Glutamatergic neuron (in vitro differentiated cells): Measurements from ENCODE around the gene PKN1. TPM values are rescaled to one million over a fixed set of nuclear protein-coding genes. Genes with fewer than 3 reads are reported as not detected.

ENCODE experiments used
- DNase-seq: peaks from one replicate; pipeline ENCODE4 v3.0.0; 2022
- H3K27ac Mint-ChIP-seq: one replicate; pipeline ENCODE4 v1.8.0; 2020; ENCODE audit warnings: mild to moderate bottlenecking, mixed read lengths, inconsistent platforms; ENCODE audit not compliant: unreplicated experiment
- H3K27me3 Mint-ChIP-seq: one replicate; pipeline ENCODE4 v1.8.0; 2020; ENCODE audit warnings: mild to moderate bottlenecking, moderate library complexity, mixed read lengths, inconsistent platforms; ENCODE audit not compliant: unreplicated experiment
- H3K36me3 Mint-ChIP-seq: one replicate; pipeline ENCODE4 v1.8.0; 2020; ENCODE audit warnings: mild to moderate bottlenecking, mixed read lengths, inconsistent platforms; ENCODE audit not compliant: unreplicated experiment
- H3K4me1 Mint-ChIP-seq: one replicate; pipeline ENCODE4 v1.8.0; 2020; ENCODE audit warnings: mild to moderate bottlenecking, low read depth, mixed read lengths, inconsistent platforms; ENCODE audit not compliant: unreplicated experiment
- H3K4me3 Mint-ChIP-seq: one replicate; pipeline ENCODE4 v1.8.0; 2020; ENCODE audit warnings: mild to moderate bottlenecking, mixed read lengths, inconsistent platforms; ENCODE audit not compliant: unreplicated experiment
- H3K9me3 Mint-ChIP-seq: one replicate; pipeline ENCODE4 v1.8.0; 2020; ENCODE audit warnings: mild to moderate bottlenecking, moderate library complexity, mixed read lengths, inconsistent platforms; ENCODE audit not compliant: unreplicated experiment
- total RNA-seq: library from RNA; stranded (reverse); fragmentation: NEBNext Ultra II Directional; extraction: Animal tissue kit (Norgen Biotek cat#: 25700); gene quantifications from one replicate; pipeline ENCODE4 v1.2.1, GENCODE V29; 2021; ENCODE audit not compliant: unreplicated experiment
- TF ChIP-seq, protein P1 (sequence below): fragments of 200-600 bp; sonication (generic); IDR thresholded peaks from one replicate; pipeline ENCODE4 v1.5.0; 2021; ENCODE audit not compliant: partially characterized antibody, unreplicated experiment

PKN1 gene
- total RNA-seq, 1 donor from 2014 or later = 117 TPM

DNA sequence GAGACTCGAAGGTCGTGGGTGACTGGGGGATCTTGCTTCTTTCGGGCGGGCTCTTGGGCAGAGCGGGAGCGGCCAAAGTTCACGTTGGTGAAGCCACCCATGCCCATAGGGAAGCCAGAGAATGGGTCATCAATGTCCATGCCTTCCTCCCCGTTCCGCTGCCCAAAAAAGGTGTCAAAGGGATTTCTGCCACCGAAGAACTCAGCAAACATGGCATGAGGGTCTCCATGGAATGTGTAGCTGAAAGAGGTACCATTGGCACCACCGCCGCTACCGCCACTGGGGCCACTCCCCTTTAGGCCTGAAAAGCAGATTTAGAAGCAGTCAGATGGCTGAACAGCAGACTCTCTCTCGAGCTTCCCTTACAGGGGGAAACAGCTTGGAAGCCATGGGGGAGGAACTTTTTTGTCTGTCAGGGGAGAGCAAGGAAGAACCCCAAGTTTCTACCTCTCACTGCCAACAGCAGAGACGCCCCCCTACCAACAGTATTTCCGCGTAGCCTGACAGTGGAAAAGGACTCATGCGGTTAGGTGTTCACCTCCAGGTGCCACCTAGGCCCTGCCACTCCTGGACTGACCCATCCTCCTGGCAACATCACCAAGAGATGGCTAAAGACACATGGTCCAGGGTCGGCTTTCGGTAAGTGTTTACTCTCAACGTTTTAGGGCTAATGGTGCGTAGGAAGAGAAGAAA is 83.8 kb downstream of the PKN1 start:
- peak overlapping the region; percentile 84 for H3K4me3 Mint-ChIP-seq
- TF ChIP-seq, protein P1, sequence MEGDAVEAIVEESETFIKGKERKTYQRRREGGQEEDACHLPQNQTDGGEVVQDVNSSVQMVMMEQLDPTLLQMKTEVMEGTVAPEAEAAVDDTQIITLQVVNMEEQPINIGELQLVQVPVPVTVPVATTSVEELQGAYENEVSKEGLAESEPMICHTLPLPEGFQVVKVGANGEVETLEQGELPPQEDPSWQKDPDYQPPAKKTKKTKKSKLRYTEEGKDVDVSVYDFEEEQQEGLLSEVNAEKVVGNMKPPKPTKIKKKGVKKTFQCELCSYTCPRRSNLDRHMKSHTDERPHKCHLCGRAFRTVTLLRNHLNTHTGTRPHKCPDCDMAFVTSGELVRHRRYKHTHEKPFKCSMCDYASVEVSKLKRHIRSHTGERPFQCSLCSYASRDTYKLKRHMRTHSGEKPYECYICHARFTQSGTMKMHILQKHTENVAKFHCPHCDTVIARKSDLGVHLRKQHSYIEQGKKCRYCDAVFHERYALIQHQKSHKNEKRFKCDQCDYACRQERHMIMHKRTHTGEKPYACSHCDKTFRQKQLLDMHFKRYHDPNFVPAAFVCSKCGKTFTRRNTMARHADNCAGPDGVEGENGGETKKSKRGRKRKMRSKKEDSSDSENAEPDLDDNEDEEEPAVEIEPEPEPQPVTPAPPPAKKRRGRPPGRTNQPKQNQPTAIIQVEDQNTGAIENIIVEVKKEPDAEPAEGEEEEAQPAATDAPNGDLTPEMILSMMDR = no peak
- no peak for DNase-seq
- peak overlapping the region; percentile 74 for H3K27ac Mint-ChIP-seq
- peaks cover 6% of the 10 kb centered on the region for H3K27me3 Mint-ChIP-seq
- H3K9me3 Mint-ChIP-seq = peaks cover 16% of the 10 kb centered on the region
- peaks cover 10% of the 10 kb centered on the region for H3K36me3 Mint-ChIP-seq
- peaks cover 25% of the 10 kb centered on the region for H3K4me1 Mint-ChIP-seq

DNA sequence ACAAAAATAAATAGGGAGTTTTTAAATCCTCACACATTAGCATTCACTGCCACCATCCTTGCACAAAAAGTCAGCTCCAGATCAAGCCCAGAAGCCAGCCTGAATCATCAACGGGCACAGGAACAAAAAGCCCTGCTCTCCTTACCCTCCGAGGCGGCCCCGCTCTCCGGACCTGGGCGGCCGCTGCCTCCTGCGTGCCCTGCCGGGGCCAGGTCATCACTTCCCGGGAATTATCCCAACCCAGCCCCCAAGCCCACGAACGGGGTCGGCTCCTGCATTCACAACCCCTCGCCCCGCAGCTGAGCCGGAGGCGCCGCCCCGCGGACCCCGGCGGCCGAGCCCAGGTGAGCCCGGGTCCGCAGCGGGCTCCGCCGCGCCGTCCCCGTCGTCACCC is 84.3 kb downstream of the PKN1 start:
- peaks cover 25% of the 10 kb centered on the region for H3K4me1 Mint-ChIP-seq
- peaks cover 6% of the 10 kb centered on the region for H3K27me3 Mint-ChIP-seq
- H3K9me3 Mint-ChIP-seq = peaks cover 16% of the 10 kb centered on the region
- H3K27ac Mint-ChIP-seq = peak overlapping the region; percentile 35
- TF ChIP-seq, protein P1 = no peak
- peak overlapping the region; percentile 84 for H3K4me3 Mint-ChIP-seq
- H3K36me3 Mint-ChIP-seq = peaks cover 10% of the 10 kb centered on the region
- no peak for DNase-seq

DNA sequence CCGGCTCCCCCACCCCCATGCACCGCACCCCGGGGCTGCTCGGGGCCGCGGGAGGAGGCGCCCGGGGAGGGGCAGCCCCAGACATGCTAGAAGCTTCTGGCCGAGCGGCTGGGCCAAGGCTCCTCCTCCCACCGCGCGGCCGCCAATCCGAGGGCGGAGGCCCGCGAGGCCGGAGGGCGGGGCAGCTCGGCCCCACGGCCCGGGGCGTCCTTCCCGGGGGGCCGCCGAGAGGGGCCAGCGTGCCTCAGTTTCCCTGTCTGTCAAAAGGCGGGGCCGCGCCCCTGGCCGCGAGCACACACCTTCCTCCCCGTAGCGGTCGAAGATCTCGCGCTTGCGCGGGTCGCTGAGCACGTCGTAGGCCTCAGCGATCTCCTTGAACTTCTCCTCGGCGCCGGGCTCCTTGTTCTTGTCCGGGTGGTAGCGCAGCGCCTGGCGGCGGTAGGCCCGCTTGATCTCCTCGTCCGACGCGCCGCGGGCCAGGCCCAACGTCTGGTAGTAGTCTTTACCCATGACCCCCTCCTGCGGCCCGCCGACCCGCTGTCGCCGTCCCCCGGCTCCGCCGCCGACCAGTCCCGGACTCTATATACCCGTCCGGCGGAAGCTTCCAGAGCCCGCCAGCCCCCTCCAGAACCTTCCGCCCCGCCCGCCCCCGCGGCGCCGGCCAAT is 84.9 kb downstream of the PKN1 start, which contains the start of gene DNAJB1:
Gene DNAJB1 (minus strand): TSS at position 558 of the 666 bp plus-strand sequence. CDS start 48 bp downstream, at position 510.
- peak within 1 kb of the TSS; percentile 86 for H3K4me3 Mint-ChIP-seq
- peaks cover 10% of the 10 kb centered on the region for H3K36me3 Mint-ChIP-seq
- peaks cover 16% of the 10 kb centered on the region for H3K9me3 Mint-ChIP-seq
- TF ChIP-seq, protein P1 = no peak
- peak within 1 kb of the TSS; percentile 43 for H3K27ac Mint-ChIP-seq
- peaks cover 25% of the 10 kb centered on the region for H3K4me1 Mint-ChIP-seq
- H3K27me3 Mint-ChIP-seq = peaks cover 6% of the 10 kb centered on the region
- DNase-seq = peak; percentile 77

DNA sequence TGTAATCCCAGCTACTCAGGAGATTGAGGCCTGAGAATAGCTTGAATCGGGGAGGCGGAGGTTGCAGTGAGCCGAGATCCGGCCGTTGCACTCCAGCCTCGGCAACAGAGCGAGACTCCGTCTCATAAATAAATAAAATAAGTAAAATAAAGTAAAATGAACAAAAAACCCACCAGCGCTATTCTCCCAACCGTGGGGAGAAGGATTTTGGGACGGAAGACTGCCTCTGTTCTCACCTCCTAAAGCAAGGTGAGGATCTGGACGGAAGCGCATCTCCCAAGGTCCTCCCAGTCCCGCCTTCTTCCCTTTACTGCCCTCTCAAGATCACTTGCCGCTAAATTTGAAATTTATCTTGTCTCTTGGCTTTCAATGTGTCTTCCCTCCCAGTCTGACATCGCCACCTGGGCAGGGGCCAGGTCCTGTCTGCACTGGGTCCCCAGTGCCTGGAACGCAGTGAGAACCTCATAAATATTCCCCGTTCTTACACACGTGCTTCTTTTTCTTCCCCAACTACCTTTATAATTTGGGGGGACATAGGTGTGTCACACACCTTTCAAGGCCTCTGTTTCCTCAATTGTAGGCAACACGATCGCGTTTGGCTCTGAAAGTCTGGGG is 86.2 kb downstream of the PKN1 start:
- H3K4me1 Mint-ChIP-seq = peaks cover 25% of the 10 kb centered on the region
- H3K27me3 Mint-ChIP-seq = peaks cover 6% of the 10 kb centered on the region
- no peak overlapping the region for H3K27ac Mint-ChIP-seq
- no peak for DNase-seq
- peak overlapping the region; percentile 80 for H3K4me3 Mint-ChIP-seq
- H3K36me3 Mint-ChIP-seq = peaks cover 10% of the 10 kb centered on the region
- H3K9me3 Mint-ChIP-seq = peaks cover 15% of the 10 kb centered on the region
- TF ChIP-seq, protein P1 = no peak
